Measurements from ENCODE around the gene VTI1A.
A peak's percentile ranks its signal among the peaks of the same experiment; 100 is the strongest.

VTI1A gene

DNA sequence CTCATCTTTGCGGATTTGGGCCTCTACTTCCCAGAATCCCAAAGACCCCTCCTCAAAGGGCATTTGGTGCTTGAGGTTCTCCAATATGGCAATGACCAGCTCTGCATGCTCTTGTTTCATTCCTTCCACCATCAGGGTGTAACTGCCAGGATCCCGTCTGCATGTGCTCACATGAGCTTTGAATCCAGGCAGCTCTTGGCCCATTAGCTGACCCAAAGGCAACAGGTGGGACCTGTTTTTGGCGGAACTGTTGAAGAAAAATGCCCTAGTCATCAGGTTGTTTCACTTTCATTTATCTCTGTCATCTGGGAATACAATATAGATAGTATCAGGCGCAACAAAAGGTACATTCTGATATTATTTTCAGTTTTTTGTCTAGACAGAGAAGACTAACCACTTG, 343.9 kb downstream of the VTI1A start:
- no peak for DNase-seq

DNA sequence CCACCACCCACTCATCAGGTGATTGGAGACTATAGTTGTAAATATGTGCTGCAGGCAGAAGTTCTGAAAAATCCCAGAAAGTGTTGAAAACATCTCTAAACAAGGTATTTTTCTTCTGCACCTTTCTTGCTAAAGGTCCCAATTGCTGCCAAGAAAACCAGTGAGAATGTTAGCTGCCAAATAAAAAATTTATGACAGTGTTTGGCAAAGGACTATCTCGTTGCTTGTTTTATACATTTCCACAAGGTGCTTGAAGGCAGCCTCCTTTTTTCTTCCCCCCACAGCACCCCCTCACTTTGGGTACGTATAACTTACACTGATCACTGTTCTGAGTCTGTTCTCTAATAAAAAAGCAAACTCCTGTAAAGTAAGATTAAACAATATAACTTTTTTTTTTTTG, 344.4 kb downstream of the VTI1A start:
- DNase-seq: no peak

DNA sequence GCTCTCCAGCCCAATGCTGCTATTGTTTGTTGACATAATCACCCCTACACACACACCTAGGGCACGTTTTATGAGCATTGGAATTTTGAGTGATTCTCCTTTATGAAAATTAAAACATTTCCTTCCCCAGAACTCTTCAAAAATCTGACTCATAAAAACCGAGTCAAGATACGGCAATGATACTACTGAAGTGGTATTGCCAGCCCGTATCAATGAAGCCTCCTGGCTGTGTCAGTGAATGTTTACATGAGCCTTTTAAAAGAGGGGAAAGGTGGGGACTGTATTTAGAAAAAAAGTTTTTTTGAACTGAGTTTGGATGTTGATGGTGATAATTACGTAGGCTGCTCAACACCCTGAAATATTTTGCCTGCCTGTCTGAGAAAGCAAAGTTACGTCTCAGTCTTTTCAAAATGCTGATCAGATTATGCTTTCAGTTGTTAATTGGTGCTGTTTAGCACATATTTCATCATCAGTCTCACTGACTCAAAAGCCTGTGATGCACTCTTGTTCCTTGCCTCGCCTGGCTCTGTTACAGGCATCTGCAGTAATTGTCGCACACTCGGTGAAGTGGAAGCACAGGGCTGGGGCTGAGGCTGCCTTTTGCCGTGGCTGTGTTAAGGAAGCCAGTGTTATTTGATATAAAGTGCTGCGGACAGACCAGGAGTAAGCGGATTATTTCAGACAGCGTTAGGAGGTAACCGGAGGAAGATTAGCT, 345.6 kb downstream of the VTI1A start:
- DNase-seq: no peak

DNA sequence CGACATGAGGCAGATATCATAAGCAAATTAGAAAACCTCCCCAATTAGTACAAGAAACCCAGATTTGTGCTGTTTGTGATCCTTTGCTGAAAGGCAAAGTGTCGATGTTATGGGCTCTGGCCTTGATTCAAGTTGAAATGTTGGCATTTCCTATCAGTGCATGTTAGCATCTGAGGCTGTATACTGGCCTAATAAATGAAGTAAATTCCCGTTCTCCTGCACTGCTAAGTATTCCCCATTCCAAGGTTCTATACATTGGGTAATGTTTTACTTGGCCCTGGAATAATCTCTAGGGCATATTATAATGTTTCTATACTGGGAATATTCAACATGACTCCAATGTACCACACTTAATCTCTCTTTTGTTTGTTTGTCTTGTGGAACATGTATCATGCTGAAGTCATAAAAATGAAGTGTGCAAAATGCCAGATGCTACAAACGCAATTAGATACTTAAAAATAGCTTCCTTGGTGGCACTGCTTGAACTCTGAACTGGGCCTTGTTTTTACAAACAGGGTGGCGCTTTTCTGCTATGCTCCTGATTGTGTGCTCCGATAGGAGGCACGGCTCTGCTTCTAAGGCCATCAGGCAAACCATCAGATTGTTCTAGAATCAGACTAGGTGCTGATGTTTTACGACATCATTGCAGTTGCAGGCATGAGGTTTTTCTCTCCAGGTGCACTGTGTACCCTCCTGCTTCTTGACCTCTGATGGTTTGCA, 346.3 kb downstream of the VTI1A start:
- DNase-seq: no peak

DNA sequence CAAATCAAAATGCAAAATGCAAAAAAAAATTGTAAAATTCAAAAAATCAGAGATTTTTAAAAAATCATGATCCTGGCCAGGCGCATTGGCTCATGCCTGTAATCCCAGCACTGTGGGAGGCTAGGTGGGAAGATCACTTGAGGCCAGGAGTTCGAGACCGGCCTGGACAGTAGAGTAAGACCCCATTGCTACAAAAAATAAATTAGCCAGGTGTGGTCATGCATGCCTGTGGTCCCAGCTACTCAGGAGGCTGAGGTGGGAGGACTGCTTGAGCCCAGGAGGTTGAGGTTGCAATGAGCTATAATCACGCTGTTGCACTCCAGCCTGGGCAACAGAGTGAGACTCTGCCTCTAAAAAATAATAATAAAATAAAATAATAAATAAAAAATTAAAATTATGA, 347.2 kb downstream of the VTI1A start:
- no peak for DNase-seq

DNA sequence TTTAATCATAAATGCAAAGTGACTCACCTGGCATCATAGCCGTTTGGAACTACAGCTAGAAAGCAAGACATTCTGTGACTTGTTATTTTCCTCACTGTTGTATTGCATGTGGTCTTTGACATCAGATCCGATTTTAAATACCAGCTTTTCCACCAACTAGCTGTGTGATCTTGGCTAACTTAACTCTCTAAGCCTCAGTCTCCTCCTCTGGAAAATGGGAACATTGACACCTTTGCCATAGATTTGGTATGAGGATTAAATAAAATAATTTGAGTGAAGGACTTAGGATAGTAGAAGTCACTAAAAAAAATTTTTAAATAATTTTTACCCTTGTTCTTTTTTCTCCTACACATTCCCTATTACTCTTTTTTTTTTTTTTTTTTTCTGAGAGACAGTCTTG, 348.1 kb downstream of the VTI1A start:
- DNase-seq: no peak

DNA sequence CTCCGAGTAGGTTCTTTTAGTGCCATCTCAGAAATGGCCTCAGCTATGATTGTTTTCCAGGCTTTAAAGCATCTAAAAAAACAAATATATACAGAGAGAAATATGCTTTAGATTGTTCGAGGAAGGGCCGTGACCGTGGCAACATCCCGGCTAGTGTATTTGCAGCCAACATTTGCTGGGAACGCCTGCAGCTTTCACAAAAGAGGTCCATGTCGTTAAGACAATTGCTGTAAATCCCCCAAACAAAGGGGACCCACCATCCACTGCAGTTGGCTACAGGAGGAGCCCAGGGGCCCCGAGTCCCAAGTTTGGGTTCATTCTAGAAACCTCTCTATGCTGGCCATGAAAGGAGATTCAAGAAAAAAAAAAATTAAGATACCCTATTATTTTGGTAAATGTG, 350.2 kb downstream of the VTI1A start:
- no peak for DNase-seq

DNA sequence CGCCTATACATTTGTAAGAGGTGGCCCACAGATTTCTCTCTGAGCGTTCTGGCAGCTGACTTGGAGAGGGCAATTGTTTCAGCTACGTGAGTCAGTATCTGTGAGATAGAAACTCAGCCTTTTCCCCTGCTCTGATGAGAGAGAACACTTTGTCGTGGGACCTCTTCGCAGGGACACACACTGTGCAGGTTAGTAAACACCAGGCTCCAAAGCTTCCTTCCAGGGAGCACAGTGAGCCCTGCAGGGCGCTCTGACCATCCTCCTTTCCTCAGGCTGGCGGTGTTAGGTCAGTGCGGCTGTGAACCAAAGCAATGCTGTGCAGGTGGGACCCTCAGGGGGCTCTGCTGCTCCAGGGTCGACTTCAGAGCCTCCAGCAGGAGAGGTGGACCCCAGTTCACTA, 350.8 kb downstream of the VTI1A start:
- no peak for DNase-seq

DNA sequence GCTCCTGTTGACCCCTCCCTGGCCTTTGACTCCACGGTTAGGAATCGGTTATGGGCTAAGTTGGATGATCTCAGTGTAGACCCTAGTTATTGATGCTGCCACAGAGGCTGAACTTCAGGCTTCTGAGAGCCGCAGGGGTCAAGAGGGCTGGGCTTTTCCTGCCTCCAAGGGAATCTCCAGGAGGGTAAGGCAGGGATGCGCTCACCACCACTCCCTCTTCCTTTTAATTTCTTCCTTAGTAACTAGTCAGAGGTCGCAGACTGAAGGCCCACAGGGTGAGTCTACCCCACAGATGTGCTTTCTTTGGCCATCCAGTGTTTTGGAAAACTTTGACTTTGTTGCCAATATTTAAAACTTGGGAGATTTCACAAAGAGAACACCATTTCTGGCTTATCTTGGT, 352.0 kb downstream of the VTI1A start:
- no peak for DNase-seq

DNA sequence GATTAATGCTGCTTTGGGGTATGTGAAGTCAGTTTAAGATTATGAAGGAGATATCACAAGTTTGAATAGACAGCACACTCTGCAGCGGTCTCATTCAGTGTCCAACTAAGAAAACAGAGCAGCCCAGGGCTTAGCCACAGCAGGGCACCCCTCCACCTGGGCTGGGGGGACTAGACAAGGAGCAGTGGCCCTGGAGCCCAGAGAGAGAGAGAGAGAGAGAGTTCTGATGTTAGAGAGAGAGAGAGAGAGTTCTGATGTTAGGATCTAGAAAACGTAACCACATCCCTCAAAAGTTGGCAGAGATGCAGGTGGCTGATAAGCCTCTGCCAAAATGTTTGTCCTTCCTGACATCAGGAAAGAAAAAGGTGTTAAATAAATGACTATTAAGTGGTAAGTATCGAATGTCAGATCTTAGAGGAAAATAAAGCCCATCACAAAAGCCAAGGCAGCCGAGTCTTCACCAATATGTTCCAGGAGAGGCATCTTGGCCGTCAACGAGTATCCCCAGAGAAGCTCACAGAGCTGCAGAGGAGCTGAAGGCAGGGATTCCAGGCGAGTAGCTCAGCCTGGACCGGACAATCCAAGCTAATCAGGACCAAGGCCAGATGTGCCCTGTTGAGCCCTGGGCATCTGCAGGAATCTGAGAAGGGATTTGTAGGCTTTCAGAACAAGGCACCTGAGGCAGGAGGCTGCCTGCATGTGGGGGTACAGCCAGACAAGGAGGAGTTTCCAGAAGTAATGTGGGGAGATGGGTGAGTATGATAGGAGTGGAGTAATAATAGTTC, 352.9 kb downstream of the VTI1A start:
- DNase-seq: no peak

DNA sequence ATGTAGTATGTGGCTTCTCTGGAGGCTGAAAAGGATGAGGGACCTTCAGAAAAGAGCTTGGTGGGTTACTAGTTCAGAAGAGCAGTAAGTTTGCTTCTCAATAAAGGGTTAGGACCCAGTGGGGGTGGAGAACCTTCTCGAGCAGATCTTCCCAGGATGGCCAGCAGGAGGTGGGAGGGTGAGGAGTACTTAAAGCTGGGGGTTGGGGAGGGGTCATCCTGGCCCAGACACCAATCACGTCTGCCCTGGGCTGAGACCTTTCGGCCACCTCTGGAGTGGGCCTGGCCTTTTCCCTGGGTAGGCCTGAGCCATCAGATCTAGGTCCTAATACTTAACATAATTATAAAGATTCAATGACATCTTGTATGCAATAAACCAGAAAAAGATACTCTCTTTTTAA, 354.0 kb downstream of the VTI1A start:
- no peak for DNase-seq

DNA sequence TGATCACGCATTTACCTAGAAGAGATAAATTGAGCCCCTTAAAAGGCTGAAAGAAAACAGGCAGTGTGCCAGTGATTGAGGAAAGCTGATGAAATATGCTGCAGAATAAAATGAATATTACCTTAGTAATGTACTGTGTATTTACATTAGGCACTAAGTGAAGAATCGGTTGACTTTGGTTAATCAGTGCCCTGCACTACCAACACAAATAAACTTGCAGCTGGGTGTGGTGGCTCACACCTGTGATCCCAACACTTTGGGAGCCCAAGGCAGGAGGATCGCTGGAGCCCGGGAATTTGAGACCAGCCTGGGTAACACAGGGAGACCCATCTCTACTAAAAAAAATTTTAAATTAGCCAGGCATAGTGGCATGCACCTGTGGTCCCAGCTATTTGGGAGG, 354.7 kb downstream of the VTI1A start:
- no peak for DNase-seq

DNA sequence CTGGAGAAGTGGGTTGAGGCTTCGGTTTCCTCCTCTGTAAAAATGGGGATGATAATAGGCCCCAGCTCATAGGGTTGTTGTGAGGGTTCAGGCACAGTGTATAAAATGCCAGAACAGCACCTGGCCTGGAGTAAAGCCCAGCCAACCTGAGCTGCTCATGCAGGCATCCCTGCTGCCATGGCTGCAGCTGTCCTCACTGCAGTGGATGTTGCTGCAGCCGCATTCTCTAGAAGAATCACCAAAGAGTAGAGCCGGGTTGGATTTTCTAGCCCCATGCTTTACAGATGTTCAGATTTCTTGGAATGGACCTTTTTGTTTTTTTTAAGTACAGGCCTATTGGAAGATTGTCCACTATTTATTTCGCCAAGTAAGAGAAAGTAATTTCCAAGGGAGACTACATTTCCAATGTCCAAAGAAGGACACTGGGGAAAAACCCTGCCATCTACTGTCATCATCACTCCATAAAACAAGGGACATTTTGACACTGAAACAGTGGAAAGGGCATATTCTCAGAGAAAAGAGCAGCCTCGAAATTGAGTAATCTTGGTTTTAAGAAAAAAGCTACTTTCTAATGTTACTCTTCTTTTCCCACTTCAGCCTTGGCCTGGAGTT, 355.5 kb downstream of the VTI1A start:
- DNase-seq: no peak

DNA sequence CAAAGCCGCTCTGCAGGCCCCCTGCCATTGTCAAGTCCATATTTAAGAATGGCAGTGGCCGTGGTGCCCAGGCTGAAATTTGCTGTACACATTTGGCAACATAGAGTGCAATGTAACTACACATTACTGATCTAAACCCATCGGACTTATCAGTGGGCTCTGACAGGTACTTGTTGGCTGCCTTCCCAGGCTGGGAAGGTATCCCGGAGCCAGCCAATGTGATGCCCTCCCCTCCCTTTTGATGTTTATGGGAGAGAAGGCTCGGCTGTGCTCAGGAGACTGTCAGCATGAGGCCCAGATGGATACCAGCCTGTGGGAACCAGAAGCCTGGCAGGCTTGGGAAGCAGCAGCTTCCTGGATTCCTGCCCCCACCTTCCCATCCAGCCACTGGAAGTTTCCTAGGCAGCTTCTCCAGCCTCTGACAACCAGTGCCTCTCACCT, 357.0 kb downstream of the VTI1A start:
- peak; percentile 16 to 65 for DNase-seq

DNA sequence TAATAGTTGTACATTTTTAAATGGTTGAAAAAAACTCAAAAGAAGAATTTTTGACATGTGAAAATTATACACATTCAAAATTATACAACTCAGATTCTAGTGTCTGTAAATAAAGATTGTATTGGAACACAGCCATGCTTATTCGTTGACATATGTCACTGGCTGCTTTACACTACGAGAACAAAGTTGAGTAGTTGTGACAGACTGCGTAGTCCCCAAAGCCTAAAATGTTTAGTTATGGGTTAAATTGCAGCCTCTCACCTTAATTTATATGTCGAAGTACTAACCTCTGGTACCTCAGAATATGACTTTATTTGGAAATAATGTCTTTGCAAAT, 358.2 kb downstream of the VTI1A start:
- DNase-seq: no peak

DNA sequence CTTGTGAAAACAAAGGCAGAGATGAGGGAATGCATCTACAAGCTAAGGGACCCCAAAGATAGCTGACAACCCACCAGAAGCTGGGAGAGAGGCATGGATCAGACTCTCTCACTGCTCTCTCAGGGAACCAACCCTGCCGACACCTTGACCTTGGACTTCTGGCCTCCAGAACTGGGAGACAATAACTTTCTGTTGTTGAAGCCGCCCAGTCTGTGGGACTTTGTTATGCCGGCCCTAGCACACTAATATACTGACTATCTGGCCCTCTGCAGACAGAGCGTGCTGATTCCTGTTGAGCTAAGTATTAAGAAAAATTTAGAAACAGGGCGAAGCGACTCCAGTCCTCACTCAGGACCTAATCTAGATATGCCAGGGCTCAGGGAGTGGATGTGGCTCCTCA, 358.7 kb downstream of the VTI1A start:
- DNase-seq: no peak

DNA sequence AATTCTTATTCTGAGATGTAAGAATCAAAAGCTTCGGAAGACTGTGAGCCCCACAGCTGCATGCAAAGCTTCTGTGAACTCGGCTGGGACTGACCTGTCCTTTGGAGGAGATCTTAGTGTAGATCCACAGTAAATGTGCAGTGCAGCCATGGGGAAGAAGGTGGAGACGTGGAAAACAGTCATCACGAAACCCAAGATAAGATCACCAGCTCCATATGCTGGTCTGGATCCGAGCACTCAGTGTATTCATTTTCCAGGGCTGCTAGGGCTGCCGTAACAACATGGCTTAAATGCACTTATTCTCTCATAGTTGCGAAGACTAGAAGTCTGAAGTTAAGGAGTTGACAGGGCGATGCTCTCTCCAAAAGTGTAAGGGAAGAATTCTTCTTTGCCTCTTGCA, 360.0 kb downstream of the VTI1A start:
- DNase-seq: no peak

DNA sequence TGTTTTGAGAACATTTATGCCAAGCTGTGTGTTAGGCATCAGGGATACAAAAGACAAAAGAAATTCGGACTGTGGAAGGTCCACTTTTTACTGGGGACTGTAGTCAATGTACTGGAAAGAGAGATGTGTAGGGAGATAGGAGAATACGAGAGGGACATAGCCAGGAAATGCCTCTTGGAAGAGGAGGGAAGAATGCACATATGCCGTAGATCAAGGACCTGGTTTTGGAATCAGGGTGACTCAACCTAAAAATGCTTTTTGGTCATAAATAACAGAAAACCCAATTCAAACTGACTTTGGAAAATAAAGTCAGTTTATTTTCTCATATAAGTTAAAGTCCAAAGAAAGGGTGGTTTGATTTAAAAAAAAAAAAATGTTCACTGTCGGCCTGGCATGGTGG, 362.7 kb downstream of the VTI1A start:
- DNase-seq: no peak

DNA sequence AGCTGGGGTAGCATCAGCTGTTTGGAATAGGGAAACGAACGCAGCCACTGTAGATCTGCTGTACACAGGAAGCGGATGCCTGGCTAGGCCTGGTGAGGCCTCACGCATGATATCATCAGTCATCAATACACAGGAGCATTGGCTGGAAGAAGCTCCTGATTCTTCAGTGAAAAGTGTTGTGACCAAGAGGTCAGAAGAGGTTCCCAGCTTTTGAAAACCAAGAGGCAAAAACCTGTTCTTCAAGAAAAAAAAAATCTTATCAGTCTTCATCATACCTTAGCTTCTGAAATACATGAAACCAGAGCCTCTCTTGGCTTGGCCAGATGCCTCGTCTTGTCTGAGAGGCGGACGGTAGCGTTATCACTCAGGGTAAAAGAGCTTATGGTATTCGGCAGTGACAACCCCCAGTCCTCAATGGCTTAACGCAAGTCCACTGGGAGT, 363.7 kb downstream of the VTI1A start:
- no peak for DNase-seq

DNA sequence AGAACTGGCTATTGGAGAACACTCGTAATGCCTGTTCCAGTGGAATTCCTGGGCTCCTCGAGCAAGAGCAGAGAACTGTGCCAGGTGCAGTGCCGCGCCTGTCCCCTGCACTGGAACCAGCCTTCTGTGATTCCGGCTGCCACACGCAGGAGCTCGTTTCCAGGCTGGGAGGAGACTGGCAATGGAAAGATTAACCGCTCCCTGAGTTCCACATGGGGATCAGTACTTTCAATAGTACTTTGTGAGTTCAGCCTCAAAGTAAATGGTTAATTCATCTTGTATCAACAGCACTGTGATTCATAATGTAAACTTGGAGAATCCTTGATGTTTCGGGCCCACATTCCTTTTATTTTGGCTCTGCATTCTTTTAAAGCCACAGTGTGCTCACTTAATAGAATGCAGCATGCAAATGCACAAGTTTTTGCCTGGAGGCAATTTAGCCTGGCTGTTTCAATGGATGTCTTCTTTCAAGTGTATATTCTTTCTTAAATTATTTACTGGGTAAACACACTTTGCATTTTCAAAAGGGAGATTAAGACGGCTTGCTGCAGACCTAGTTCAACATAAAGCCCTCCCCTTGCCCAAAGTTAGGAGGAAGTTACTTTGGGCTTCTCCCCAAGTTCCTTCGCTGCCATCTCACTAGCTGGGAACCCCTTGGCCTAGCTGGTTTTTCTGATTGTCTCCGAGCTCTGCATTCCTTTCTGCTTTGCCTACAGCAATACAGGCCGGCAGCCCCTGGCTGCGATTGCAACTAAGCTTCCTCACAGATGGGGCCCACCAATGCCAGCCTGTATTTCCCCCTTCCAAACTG, 364.9 kb downstream of the VTI1A start:
- DNase-seq: no peak

DNA sequence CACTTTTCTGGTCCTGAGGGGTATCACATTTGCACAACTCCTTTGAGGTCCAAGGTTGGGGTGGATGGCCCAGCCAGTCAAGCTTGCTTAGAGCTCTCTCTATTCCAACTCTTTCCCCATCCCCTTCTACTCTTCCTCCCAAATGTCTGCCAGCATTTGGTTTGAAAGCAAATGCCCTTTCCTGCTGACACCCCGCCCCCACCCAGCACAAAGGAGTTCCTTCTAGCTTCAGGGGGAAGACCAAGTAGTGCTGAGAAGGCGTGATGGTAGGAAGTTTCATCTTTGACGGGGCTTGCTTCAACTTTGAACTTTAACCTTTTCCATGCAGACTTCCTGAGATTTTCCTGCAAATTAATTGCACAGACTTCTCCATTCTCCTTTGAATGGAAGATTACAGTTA, 365.6 kb downstream of the VTI1A start:
- no peak for DNase-seq

DNA sequence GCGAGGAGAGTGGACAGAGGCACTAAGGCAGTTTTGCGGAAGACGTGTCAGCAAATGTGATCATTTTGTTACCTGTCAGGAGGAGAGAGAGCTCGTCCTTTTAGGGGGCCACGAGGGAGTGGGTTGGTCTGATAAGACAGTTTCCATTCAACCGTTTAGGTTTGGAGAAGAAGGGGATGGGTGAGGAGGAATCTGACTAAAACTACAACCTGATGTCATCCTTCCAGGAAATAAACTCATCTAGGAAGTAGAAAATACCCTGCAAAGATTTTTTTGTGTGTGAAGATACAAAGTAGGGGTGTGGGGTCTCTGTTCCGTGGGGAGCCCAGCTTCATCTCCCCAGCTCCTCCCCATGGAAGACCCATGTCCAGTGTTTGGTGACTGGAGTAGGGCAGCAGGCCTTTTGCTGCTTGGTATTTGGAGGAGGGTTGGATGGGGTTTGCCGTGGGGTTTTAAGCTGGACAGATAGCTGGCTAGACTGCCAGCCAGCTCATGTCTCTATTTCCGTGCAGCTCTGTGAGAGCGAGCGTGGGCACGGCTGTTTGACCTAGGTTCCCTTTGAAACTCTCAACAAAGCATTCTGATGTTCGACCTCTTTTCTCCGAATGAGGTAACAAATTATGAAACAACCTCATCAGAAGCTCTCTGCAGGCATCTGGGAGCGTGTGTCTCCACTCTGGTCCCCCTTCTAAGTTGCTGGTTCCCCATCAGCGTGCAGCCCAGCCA, 367.0 kb downstream of the VTI1A start:
- no peak for DNase-seq
